Hematopoietic multipotent progenitor cell treated with erythropoietin and hydrocortisone succinate and interleukin-3 and kit ligand, for 6 days (in vitro differentiated cells): ENCODE data around the gene NEDD8.
"Not testable (repeated sequence)": the region's sequence is repeated elsewhere in the genome, so short reads cannot be mapped to it uniquely, and the experiment has no call there.

Experiments used
- DNase-seq: peaks from one replicate; pipeline ENCODE4 v3.0.0-alpha.2; 2015

Gene NEDD8

GRCh38 chr14:24216876-24217275, 15.3 kb downstream of the NEDD8 start:
- not testable (repeated sequence) for DNase-seq

GRCh38 chr14:24216345-24216699, 15.8 kb downstream of the NEDD8 start:
- no peak for DNase-seq

- DNase-seq, result peak; percentile 96
Observed at GRCh38 chr14:24215495-24216344, 16.4 kb downstream of the NEDD8 start, which contains the start of gene MDP1. Gene MDP1, minus strand, starts transcription at chr14:24216066. Its CDS starts 111 bp downstream, at chr14:24215955.

GRCh38 chr14:24213866-24214662, 18.1 kb downstream of the NEDD8 start:
- DNase-seq, result peak; percentile 27

- DNase-seq, result peak; percentile 100
Observed at GRCh38 chr14:24212924-24213865, 19.0 kb downstream of the NEDD8 start, which contains the start of gene CHMP4A. Gene CHMP4A, minus strand, starts transcription at chr14:24213488. Its CDS starts 49 bp downstream, at chr14:24213439.

- no peak for DNase-seq
Observed at GRCh38 chr14:24211311-24211710, 20.9 kb downstream of the NEDD8 start.

GRCh38 chr14:24207625-24208024, 24.5 kb downstream of the NEDD8 start:
- DNase-seq, result no peak

- no peak for DNase-seq
Observed at GRCh38 chr14:24207104-24207551, 25.0 kb downstream of the NEDD8 start.

GRCh38 chr14:24206260-24207103, 25.7 kb downstream of the NEDD8 start:
- no peak for DNase-seq

- DNase-seq, result no peak
Observed at GRCh38 chr14:24204163-24205146, 27.7 kb downstream of the NEDD8 start.

- DNase-seq, result not testable (repeated sequence)
Observed at GRCh38 chr14:24203249-24203886, 28.8 kb downstream of the NEDD8 start.

GRCh38 chr14:24202538-24202937, 29.6 kb downstream of the NEDD8 start:
- not testable (repeated sequence) for DNase-seq

- no peak for DNase-seq
Observed at GRCh38 chr14:24198814-24199524, 33.2 kb downstream of the NEDD8 start.

- DNase-seq, result peak; percentile 54
Observed at GRCh38 chr14:24197056-24197450, 35.1 kb downstream of the NEDD8 start.

- peak; percentile 63 for DNase-seq
Observed at GRCh38 chr14:24196071-24197055, 35.8 kb downstream of the NEDD8 start.

- DNase-seq, result peak; percentile 93
Observed at GRCh38 chr14:24195186-24196070, 36.7 kb downstream of the NEDD8 start, which contains the start of gene TM9SF1. Gene TM9SF1, minus strand, starts transcription at chr14:24195441. Its CDS starts 422 bp downstream, at chr14:24195019.

- peak; percentile 17 for DNase-seq
Observed at GRCh38 chr14:24194873-24195185, 37.3 kb downstream of the NEDD8 start.
